ENCODE results near the gene SPTLC2.

SPTLC2 gene

GRCh38 chr14:77598366-77599070, 17.9 kb downstream of the SPTLC2 start:
- no peak overlapping the region for H3K4me3 ChIP-seq (ENCODE audit: low read length)
- H3K27me3 ChIP-seq (replicated peaks; ENCODE audit: insufficient read depth, low read length), result no peaks in the 10 kb centered on the region
- H3K9me3 ChIP-seq (replicated peaks; ENCODE audit: insufficient read depth, low read length), result no peaks in the 10 kb centered on the region
- peak; percentile 14 for DNase-seq
- H3F3A ChIP-seq (ENCODE audit: insufficient read depth, low read length), result no peaks in the 10 kb centered on the region
- TF ChIP-seq EZH2 (optimal IDR thresholded peaks at IDR 0.05; ENCODE audit: low read depth, low read length), result no peak
- TF ChIP-seq CTCF (IDR thresholded peaks at IDR 0.05; ENCODE audit: low read length), result no peak
- no peak for TF ChIP-seq EZH2phosphoT487 (IDR thresholded peaks at IDR 0.05; ENCODE audit: low read length)
- no peaks in the 10 kb centered on the region for H3K4me1 ChIP-seq (ENCODE audit: low read length)
- no peak overlapping the region for H3K9ac ChIP-seq (ENCODE audit: low read length)
- H3K79me2 ChIP-seq (ENCODE audit: low read length), result peaks cover 5% of the 10 kb centered on the region; the same call in 1 of the 2 replicates
- H4K20me1 ChIP-seq (ENCODE audit: insufficient read depth, low read length), result no peaks in the 10 kb centered on the region
- no peaks in the 10 kb centered on the region for H3K36me3 ChIP-seq (replicated peaks; ENCODE audit: insufficient read depth, low read length)
- no peaks in the 10 kb centered on the region for H3K9me2 ChIP-seq (replicated peaks; ENCODE audit: insufficient read depth, low read length)
- H3K4me2 ChIP-seq (ENCODE audit: low read depth, low read length), result peak overlapping the region; percentile 29; the same call in 1 of the 2 replicates
- no peak overlapping the region for H3K27ac ChIP-seq (ENCODE audit: low read length)
- H2AFZ ChIP-seq (ENCODE audit: low read length), result no peak overlapping the region

DNA sequence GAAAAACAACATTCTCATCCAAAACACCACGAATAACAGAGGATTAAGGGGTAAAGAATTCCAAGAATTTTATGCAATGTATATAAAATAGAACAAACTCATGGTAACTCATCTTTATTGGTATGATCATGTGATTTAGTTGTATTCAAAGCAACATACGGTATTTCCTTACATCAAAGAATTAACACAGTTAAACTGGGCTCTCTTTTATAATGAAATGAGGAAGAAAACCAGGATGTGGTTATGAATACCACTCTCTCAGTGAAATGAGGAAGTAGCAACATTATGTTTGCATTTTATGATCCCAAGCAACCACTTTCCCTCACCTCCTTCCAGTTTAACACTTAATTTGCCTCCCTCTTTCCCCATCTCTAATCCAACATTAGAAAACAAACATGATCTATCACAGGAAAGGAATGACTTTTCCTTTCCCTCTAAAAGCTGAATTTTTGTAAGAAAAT, 22.9 kb downstream of the SPTLC2 start:
- Histone ChIP-seq H3K4me3 (ENCODE audit: low read length) (no peak overlapping the region), H3F3A (ENCODE audit: insufficient read depth, low read length) (no peaks in the 10 kb centered on the region), H3K27me3 (replicated peaks; ENCODE audit: insufficient read depth, low read length) (no peaks in the 10 kb centered on the region), H3K9me2 (replicated peaks; ENCODE audit: insufficient read depth, low read length) (no peaks in the 10 kb centered on the region), H3K9me3 (replicated peaks; ENCODE audit: insufficient read depth, low read length) (no peaks in the 10 kb centered on the region), H3K9ac (ENCODE audit: low read length) (no peak overlapping the region), H3K36me3 (replicated peaks; ENCODE audit: insufficient read depth, low read length) (no peaks in the 10 kb centered on the region), H4K20me1 (ENCODE audit: insufficient read depth, low read length) (no peaks in the 10 kb centered on the region), H3K4me1 (ENCODE audit: low read length) (no peaks in the 10 kb centered on the region), H3K27ac (ENCODE audit: low read length) (no peak overlapping the region), H3K79me2 (ENCODE audit: low read length) (0 out of 2 replicates have a peak, but pooled peaks cover 5% of the 10 kb centered on the region), H2AFZ (ENCODE audit: low read length) (no peak overlapping the region), H3K4me2 (ENCODE audit: low read depth, low read length) (no peak overlapping the region)
- TF ChIP-seq EZH2phosphoT487 (IDR thresholded peaks at IDR 0.05; ENCODE audit: low read length), result no peak
- no peak for TF ChIP-seq EZH2 (optimal IDR thresholded peaks at IDR 0.05; ENCODE audit: low read depth, low read length)
- TF ChIP-seq CTCF (IDR thresholded peaks at IDR 0.05; ENCODE audit: low read length), result no peak
- no peak for DNase-seq

DNA sequence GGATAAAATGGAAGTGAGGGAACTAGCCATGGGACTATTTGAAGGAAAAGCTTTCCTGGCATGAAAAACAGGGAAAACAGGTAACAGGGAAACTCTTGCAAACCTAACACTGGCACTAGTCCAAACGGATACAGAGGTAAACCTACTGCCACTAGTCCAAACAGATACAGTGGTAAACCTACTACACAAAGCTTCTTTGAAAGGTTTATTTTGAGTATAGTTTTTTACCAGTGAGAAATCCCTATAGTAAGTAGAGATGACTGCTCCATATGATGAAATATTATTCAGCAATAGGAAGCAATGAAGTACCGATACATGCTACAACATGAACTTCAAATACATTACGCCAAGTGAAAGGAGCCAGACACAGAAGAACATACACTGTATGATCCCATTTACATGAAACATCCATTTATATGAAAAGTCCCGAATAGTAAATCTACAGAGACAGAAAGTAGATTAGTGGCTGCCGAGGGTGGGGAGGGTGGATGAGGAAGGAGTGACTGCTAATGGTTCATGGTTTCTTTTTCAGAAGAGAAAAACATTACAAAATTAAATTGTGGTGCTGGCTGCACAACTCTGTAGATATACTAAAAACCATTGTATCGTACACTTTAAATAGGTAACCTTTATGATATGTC, 25.5 kb downstream of the SPTLC2 start:
- no peak overlapping the region for H3K4me2 ChIP-seq (ENCODE audit: low read depth, low read length)
- H3K36me3 ChIP-seq (replicated peaks; ENCODE audit: insufficient read depth, low read length), result no peaks in the 10 kb centered on the region
- no peak overlapping the region for H2AFZ ChIP-seq (ENCODE audit: low read length)
- no peaks in the 10 kb centered on the region for H3K9me3 ChIP-seq (replicated peaks; ENCODE audit: insufficient read depth, low read length)
- TF ChIP-seq CTCF (IDR thresholded peaks at IDR 0.05; ENCODE audit: low read length), result no peak
- TF ChIP-seq EZH2phosphoT487 (IDR thresholded peaks at IDR 0.05; ENCODE audit: low read length), result no peak
- TF ChIP-seq EZH2 (optimal IDR thresholded peaks at IDR 0.05; ENCODE audit: low read depth, low read length), result no peak
- H3K27ac ChIP-seq (ENCODE audit: low read length), result no peak overlapping the region
- DNase-seq, result no peak
- H3K4me1 ChIP-seq (ENCODE audit: low read length), result no peaks in the 10 kb centered on the region
- H3K79me2 ChIP-seq (ENCODE audit: low read length), result no peaks in the 10 kb centered on the region
- H3K27me3 ChIP-seq (replicated peaks; ENCODE audit: insufficient read depth, low read length), result no peaks in the 10 kb centered on the region
- H3F3A ChIP-seq (ENCODE audit: insufficient read depth, low read length), result no peaks in the 10 kb centered on the region
- H3K9ac ChIP-seq (ENCODE audit: low read length), result no peak overlapping the region
- no peaks in the 10 kb centered on the region for H3K9me2 ChIP-seq (replicated peaks; ENCODE audit: insufficient read depth, low read length)
- H3K4me3 ChIP-seq (ENCODE audit: low read length), result no peak overlapping the region
- H4K20me1 ChIP-seq (ENCODE audit: insufficient read depth, low read length), result no peaks in the 10 kb centered on the region
